HG03565 (cell line): ENCODE results near the gene GMPPA.

ENCODE experiments used
- ATAC-seq: cut with Tn5 transposase; IDR thresholded peaks from one replicate; pipeline ENCODE4 v1.9.1; 2021; ENCODE audit warnings: mild to moderate bottlenecking, moderate library complexity; ENCODE audit not compliant: unreplicated experiment

The GMPPA gene

DNA sequence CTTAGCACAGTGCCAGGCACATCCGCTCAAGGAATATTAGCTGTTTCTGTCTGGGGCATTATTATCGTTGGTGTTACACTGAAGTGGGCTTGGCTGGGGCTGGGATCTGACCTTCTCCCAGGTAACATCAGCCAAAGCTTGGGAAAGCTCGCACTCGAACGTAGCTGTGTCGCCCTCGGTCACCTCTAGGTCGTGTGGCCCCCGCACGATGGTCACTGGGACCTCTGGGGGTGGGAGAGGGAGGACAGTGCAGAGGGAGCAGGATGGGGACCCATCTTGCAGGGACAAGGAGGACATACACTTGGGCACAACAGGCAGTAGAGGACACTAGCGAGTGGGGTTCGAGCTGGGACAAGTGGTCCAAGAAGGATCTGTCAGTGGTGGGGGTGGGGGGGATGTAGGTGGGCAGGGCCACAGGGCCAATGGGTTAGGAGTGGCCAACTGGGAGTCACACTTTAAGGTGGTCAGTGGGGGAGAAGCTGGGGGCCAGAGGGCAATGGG, 54.8 kb downstream of the GMPPA start:
- no peak for ATAC-seq

DNA sequence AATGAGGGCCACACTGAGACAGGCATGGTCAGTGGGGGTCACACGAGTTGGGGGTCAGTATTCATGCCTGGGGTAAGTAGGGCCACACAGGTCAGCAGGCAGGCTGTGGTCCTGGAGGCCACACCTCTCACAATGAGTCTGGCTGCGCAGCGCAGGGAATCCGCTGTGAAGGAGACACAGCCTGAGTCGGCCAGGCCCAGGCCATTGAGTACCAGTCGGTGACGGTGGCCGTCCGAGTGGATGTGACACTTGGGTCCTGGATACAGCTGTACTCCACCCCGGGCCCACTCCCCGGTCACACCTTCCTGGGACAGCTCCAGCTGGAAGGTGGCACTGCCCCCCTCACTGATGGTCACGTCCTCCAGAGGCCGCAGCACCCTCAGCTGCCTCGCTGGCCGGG, 55.7 kb downstream of the GMPPA start:
- ATAC-seq = no peak

- ATAC-seq = no peak
These were observed 57.3 kb downstream of the GMPPA start for GRCh38 chr2:219555956-219556355.

DNA sequence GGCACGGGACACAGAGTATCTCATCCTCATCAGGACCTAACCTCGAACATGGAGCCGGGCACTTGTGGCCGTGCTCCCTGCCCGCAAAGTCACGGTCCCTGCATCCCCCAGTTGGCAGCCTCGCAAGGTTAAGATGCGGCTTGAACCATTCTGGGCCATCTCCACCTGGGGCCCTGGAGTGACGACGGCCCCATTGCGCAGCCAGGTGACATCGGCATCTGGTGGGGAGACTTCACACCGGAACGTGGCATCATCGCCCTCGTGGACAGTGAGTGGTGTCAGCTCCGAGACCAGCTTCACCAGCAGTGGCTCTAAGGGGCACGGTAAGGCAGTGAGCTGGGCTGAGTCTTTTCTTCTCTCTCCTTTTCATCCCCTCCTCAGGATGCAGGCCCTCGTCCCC, 57.7 kb downstream of the GMPPA start:
- ATAC-seq = no peak
